HCT116 (cell line): ENCODE data around the gene TET2. TPM values are rescaled to one million over a fixed set of nuclear protein-coding genes. Genes with fewer than 3 reads are reported as not detected.

Source experiments
- ATAC-seq: fragments of 200-7000 bp; cut with Tn5 transposase; 2 replicates; pipeline ENCODE4 v1.9.1; 2020; ENCODE audit warnings: mild to moderate bottlenecking, moderate library complexity
- BruUV-seq: library from RNA; stranded (reverse); fragments of 400-500 nt; replicated peaks from 2 replicates; lab custom pipeline; 2021; lab: Mats Ljungman, UMichigan
- CTCF ChIA-PET: fragments of 300-600 bp; sonication (Branson Sonifier 250); formaldehyde crosslinking; loops from one replicate; lab custom pipeline; 2021; ENCODE audit warnings: antibody characterized with exemption; lab: Charles Lee
- POLR2A ChIA-PET: fragments of 300-600, 350-600 bp; sonication (Branson Sonifier 250); formaldehyde crosslinking; loops from one replicate; lab custom pipeline; 2021; ENCODE audit warnings: antibody characterized with exemption; lab: Charles Lee
- RAD21 ChIA-PET, 2 experiments: fragments of 300-600 bp; sonication (Branson Sonifier 250); formaldehyde crosslinking; loops; one replicate each; lab custom pipeline; 2023; ENCODE audit warnings: low total read pairs in 2 of 2; ENCODE audit not compliant: uncharacterized antibody in 2 of 2, unreplicated experiment in 2 of 2, low non-redundant PET in 1 of 2; lab: Charles Lee
- DNase-seq: peaks from one replicate; pipeline ENCODE4 v3.0.0-alpha.2; 2010; ENCODE audit warnings: low read depth, low spot score
- H2AFZ ChIP-seq: fragments of 200-600 bp; shearing (Covaris generic), sonication (generic); 2 replicates; pipeline ENCODE4 v1.6.1; 2017; ENCODE audit warnings: low read depth, mixed run types, mixed read lengths, antibody characterized with exemption, low read length; ENCODE audit not compliant: poor library complexity, severe bottlenecking
- H3K27ac ChIP-seq: 2 replicates; pipeline ENCODE4 v1.5.1; 2012; ENCODE audit warnings: low read depth, low read length
- H3K27me3 ChIP-seq: fragments of 200-600 bp; sonication (generic); 2 replicates; pipeline ENCODE4 v1.6.1; 2016; ENCODE audit warnings: mixed run types, low read length, mixed read lengths; ENCODE audit not compliant: insufficient read depth
- H3K36me3 ChIP-seq, 2 experiments: fragments of 200-500 bp in 1 of 2; fragments of 200-600 bp in 1 of 2; sonication (Bioruptor generic) in 1 of 2; sonication (generic) in 1 of 2; 2 replicates each; pipeline versions ENCODE4 v1.5.1 to v1.6.1; 2014 to 2016; ENCODE audit warnings: low read length in 2 of 2, inconsistent platforms in 1 of 2, mixed read lengths in 1 of 2, mixed run types in 1 of 2; ENCODE audit not compliant: insufficient read depth in 2 of 2, control insufficient read depth in 1 of 2
- H3K4me1 ChIP-seq, 2 experiments: fragments of 200-600 bp in 1 of 2; sonication (generic) in 1 of 2; 2 replicates each; pipeline versions ENCODE4 v1.5.1 to v1.6.1; 2012 to 2017; ENCODE audit warnings: low read length in 2 of 2, inconsistent platforms in 1 of 2, mild to moderate bottlenecking in 1 of 2, mixed read lengths in 1 of 2, mixed run types in 1 of 2, moderate library complexity in 1 of 2; ENCODE audit not compliant: insufficient read depth in 2 of 2, control insufficient read depth in 1 of 2
- H3K4me2 ChIP-seq: fragments of 200-600 bp; sonication (generic); 2 replicates; pipeline ENCODE4 v1.6.1; 2017; ENCODE audit warnings: mixed run types, low read length, mixed read lengths
- H3K4me3 ChIP-seq, 2 experiments: fragments of 200-600 bp in 1 of 2; sonication (generic) in 1 of 2; replicated peaks in 1 of 2; 2 replicates each; pipeline ENCODE4 v1.5.1; 2011 to 2016; ENCODE audit warnings: low read length in 2 of 2, control low read depth in 1 of 2, low read depth in 1 of 2, mild to moderate bottlenecking in 1 of 2, mixed read lengths in 1 of 2, mixed run types in 1 of 2
- H3K79me2 ChIP-seq: fragments of 200-600 bp; sonication (generic); 2 replicates; pipeline ENCODE4 v1.6.1; 2017; ENCODE audit warnings: mild to moderate bottlenecking, mixed run types, low read length, moderate library complexity, mixed read lengths; ENCODE audit not compliant: insufficient read depth
- H3K9ac ChIP-seq: fragments of 200-600 bp; sonication (generic); 2 replicates; pipeline ENCODE4 v1.6.1; 2016; ENCODE audit warnings: low read length, mixed read lengths
- H3K9me2 ChIP-seq: fragments of 200-600 bp; sonication (generic), shearing (Covaris generic); 2 replicates; pipeline ENCODE4 v1.6.1; 2017; ENCODE audit warnings: mixed run types, mild to moderate bottlenecking, moderate library complexity; ENCODE audit not compliant: insufficient read depth
- H3K9me3 ChIP-seq, 2 experiments: fragments of 200-500 bp in 1 of 2; fragments of 200-600 bp in 1 of 2; sonication (Bioruptor generic) in 1 of 2; sonication (generic) in 1 of 2; 2 replicates each; pipeline ENCODE4 v1.6.1; 2014 to 2017; ENCODE audit warnings: low read length in 2 of 2, mixed read lengths in 2 of 2, inconsistent platforms in 1 of 2, low read depth in 1 of 2, mild to moderate bottlenecking in 1 of 2, mixed run types in 1 of 2, moderate library complexity in 1 of 2; ENCODE audit not compliant: control insufficient read depth in 1 of 2, insufficient read depth in 1 of 2
- H4K20me1 ChIP-seq: fragments of 200-600 bp; sonication (generic), shearing (Covaris generic); 2 replicates; pipeline ENCODE4 v1.6.1; 2017; ENCODE audit warnings: mixed run types, mild to moderate bottlenecking, moderate library complexity; ENCODE audit not compliant: insufficient read depth
- ATF3 ChIP-seq: IDR thresholded peaks from 2 replicates; pipeline ENCODE4 v1.6.1; 2012
- CBX3 ChIP-seq: IDR thresholded peaks from 2 replicates; pipeline ENCODE4 v1.6.1; 2012; ENCODE audit warnings: low read depth
- CEBPB ChIP-seq: IDR thresholded peaks from 2 replicates; pipeline ENCODE4 v1.6.1; 2012; ENCODE audit warnings: low read depth
- CTCF ChIP-seq, 3 experiments: fragments of 200-600 bp in 1 of 3; sonication (generic) in 1 of 3; IDR thresholded peaks in 2 of 3; conservative IDR thresholded peaks in 1 of 3; 2 replicates each; pipeline ENCODE4 v1.5.1; 2012 to 2017; ENCODE audit warnings: low read depth in 2 of 3, low read length in 2 of 3, antibody characterized with exemption in 1 of 3, borderline replicate concordance in 1 of 3, control low read depth in 1 of 3, mild to moderate bottlenecking in 1 of 3, mixed read lengths in 1 of 3, mixed run types in 1 of 3, moderate library complexity in 1 of 3; ENCODE audit not compliant: insufficient read depth in 1 of 3
- EGR1 ChIP-seq: IDR thresholded peaks from 2 replicates; pipeline ENCODE4 v1.6.1; 2012; ENCODE audit warnings: low read depth
- ELF1 ChIP-seq: IDR thresholded peaks from 2 replicates; pipeline ENCODE4 v1.6.1; 2012; ENCODE audit warnings: low read depth, borderline replicate concordance
- EZH2 ChIP-seq: fragments of 200-600 bp; sonication (generic); IDR thresholded peaks from 2 replicates; pipeline ENCODE4 v1.6.1; 2017; ENCODE audit warnings: antibody characterized with exemption, mixed run types
- EZH2phosphoT487 ChIP-seq: fragments of 200-600 bp; IDR thresholded peaks from 2 replicates; pipeline ENCODE4 v1.6.1; 2018; ENCODE audit warnings: antibody characterized with exemption, borderline replicate concordance
- JUND ChIP-seq: IDR thresholded peaks from 2 replicates; pipeline ENCODE4 v1.6.1; 2012
- POLR2A ChIP-seq: IDR thresholded peaks from 2 replicates; pipeline ENCODE4 v1.7.0; 2011; ENCODE audit warnings: borderline replicate concordance; ENCODE audit not compliant: insufficient read depth, insufficient read length; ENCODE audit errors: extremely low read depth
- POLR2AphosphoS5 ChIP-seq: IDR thresholded peaks from 2 replicates; pipeline ENCODE4 v1.6.1; 2011; ENCODE audit warnings: mild to moderate bottlenecking, low read depth, low read length, moderate library complexity
- RAD21 ChIP-seq: IDR thresholded peaks from 2 replicates; pipeline ENCODE4 v1.6.1; 2012; ENCODE audit warnings: low read depth, mild to moderate bottlenecking
- REST ChIP-seq: IDR thresholded peaks from 2 replicates; pipeline ENCODE4 v1.6.1; 2012; ENCODE audit warnings: low read depth
- SIN3A ChIP-seq: IDR thresholded peaks from 2 replicates; pipeline ENCODE4 v1.6.1; 2012; ENCODE audit warnings: low read depth
- SP1 ChIP-seq: IDR thresholded peaks from 2 replicates; pipeline ENCODE4 v1.6.1; 2012; ENCODE audit warnings: low read depth
- SRF ChIP-seq: IDR thresholded peaks from 2 replicates; pipeline ENCODE4 v1.6.1; 2012; ENCODE audit warnings: low read depth
- TCF7L2 ChIP-seq: IDR thresholded peaks from 2 replicates; pipeline ENCODE4 v1.7.0; 2011; ENCODE audit warnings: borderline replicate concordance, inconsistent platforms; ENCODE audit not compliant: insufficient read depth, insufficient read length; ENCODE audit errors: extremely low read depth
- ZFX ChIP-seq: fragments of 450-650 bp; IDR thresholded peaks from 2 replicates; pipeline ENCODE4 v1.6.1; 2017
- ZNF274 ChIP-seq: fragments of 200-500 bp; sonication (Bioruptor generic); IDR thresholded peaks from 2 replicates; pipeline ENCODE4 v1.6.1; 2014; ENCODE audit warnings: mild to moderate bottlenecking, low read depth, low read length, inconsistent platforms
- intact Hi-C: fragments of 100-400 bp; cut with micrococcal nuclease; formaldehyde crosslinking; loops from 2 replicates; pipeline ENCODE4 v1.10.0; 2022
- total RNA-seq: library from RNA; stranded (reverse); gene quantifications from one replicate; pipeline ENCODE4 v1.2.1, GENCODE V29; 2021; ENCODE audit not compliant: unreplicated experiment
- TF ChIP-seq, protein P1 (sequence below): IDR thresholded peaks from 2 replicates; pipeline ENCODE4 v1.6.1; 2011; ENCODE audit warnings: mild to moderate bottlenecking, low read length, moderate library complexity; ENCODE audit not compliant: insufficient replicate concordance; ENCODE audit errors: extremely low read depth

The TET2 gene
- total RNA-seq, 1 experiment from 2014 or later, result 9.7 TPM

GRCh38 chr4:105210916-105211315 lies 64.2 kb downstream of the TET2 start:
- Histone ChIP-seq H3K4me2 (no peak overlapping the region), H3K79me2 (no peaks in the 10 kb centered on the region), H3K4me3 (no peak overlapping the region), H4K20me1 (no peaks in the 10 kb centered on the region), H3K9me3 (no peaks in the 10 kb centered on the region), H3K9me2 (no peaks in the 10 kb centered on the region), H3K27ac (no peak overlapping the region), H3K27me3 (no peaks in the 10 kb centered on the region), H3K36me3 (no peaks in the 10 kb centered on the region), H3K4me1 (peaks cover 0 to 4% of the 10 kb centered on the region in 2 experiments; a peak in 1 of 4 replicates), H2AFZ (no peak overlapping the region), H3K9ac (no peak overlapping the region)
- RAD21 ChIA-PET, result no interaction called here
- no peak for ATAC-seq
- TF ChIP-seq ZNF274 (no peak), CEBPB (no peak), EZH2phosphoT487 (no peak), SRF (no peak), ATF3 (no peak), ELF1 (no peak), ZFX (no peak), CTCF (IDR thresholded peaks at IDR 0.05 in 2 of 3, conservative IDR thresholded peaks at IDR 0.05 in 1 of 3; ENCODE audit: borderline replicate concordance in 1 of 3, insufficient read depth in 1 of 3, low read depth in 2 of 3, low read length in 2 of 3) (no peak), JUND (no peak), POLR2A (no peak), POLR2AphosphoS5 (no peak), CBX3 (no peak), RAD21 (no peak), SIN3A (no peak), EZH2 (no peak), SP1 (no peak), EGR1 (no peak), REST (no peak), TCF7L2 (no peak)
- TF ChIP-seq, protein P1, sequence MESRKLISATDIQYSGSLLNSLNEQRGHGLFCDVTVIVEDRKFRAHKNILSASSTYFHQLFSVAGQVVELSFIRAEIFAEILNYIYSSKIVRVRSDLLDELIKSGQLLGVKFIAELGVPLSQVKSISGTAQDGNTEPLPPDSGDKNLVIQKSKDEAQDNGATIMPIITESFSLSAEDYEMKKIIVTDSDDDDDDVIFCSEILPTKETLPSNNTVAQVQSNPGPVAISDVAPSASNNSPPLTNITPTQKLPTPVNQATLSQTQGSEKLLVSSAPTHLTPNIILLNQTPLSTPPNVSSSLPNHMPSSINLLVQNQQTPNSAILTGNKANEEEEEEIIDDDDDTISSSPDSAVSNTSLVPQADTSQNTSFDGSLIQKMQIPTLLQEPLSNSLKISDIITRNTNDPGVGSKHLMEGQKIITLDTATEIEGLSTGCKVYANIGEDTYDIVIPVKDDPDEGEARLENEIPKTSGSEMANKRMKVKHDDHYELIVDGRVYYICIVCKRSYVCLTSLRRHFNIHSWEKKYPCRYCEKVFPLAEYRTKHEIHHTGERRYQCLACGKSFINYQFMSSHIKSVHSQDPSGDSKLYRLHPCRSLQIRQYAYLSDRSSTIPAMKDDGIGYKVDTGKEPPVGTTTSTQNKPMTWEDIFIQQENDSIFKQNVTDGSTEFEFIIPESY, result no peak
- CTCF ChIA-PET, result no interaction called here
- POLR2A ChIA-PET, result no interaction called here
- no peak for DNase-seq
- intact Hi-C loops, result no loop called here
- BruUV-seq, result no TSS peak
